Tibial nerve (tissue), 4 donors: ENCODE data around the gene MAP3K4. TPM values are rescaled to one million over a fixed set of nuclear protein-coding genes. Genes with fewer than 3 reads are reported as not detected.

ENCODE experiments used
- DNase-seq, 2 donors: peaks; one replicate each; pipeline ENCODE4 v3.0.0-alpha.2; 2019; ENCODE audit warnings: low spot score in 2 of 2
- H3K27ac ChIP-seq, 4 donors: fragments of 200-600 bp; sonication (generic) in 3 of 4; one replicate each; pipeline ENCODE4 v1.5.1; 2017 to 2019; ENCODE audit warnings: mild to moderate bottlenecking in 1 of 4
- H3K27me3 ChIP-seq, 2 donors: fragments of 200-600 bp; sonication (generic) in 1 of 2; one replicate each; pipeline versions ENCODE4 v1.5.1 to v1.6.0; 2017 to 2019
- H3K36me3 ChIP-seq, 3 donors: fragments of 200-600 bp; sonication (generic); one replicate each; pipeline ENCODE4 v1.5.1; 2018 to 2019
- H3K4me1 ChIP-seq, 4 donors: fragments of 200-600 bp; sonication (generic) in 3 of 4; one replicate each; pipeline ENCODE4 v1.5.1; 2017 to 2019
- H3K4me3 ChIP-seq, 4 donors: fragments of 200-600 bp; sonication (generic) in 3 of 4; one replicate each; pipeline ENCODE4 v1.5.1; 2017 to 2019; ENCODE audit warnings: mild to moderate bottlenecking in 1 of 4, moderate library complexity in 1 of 4
- H3K9me3 ChIP-seq, 4 donors: fragments of 200-600 bp; sonication (generic) in 3 of 4; one replicate each; pipeline ENCODE4 v1.5.1; 2017 to 2019
- EP300 ChIP-seq, 2 donors: sonication (generic); formaldehyde crosslinking; IDR thresholded peaks; one replicate each; pipeline ENCODE4 v1.6.1; 2017; ENCODE audit warnings: antibody characterized with exemption in 2 of 2, mild to moderate bottlenecking in 1 of 2
- POLR2A ChIP-seq, 2 donors: fragments of 450-650 bp; IDR thresholded peaks; one replicate each; pipeline ENCODE4 v1.6.1; 2017; ENCODE audit warnings: antibody characterized with exemption in 2 of 2, mild to moderate bottlenecking in 2 of 2, moderate library complexity in 2 of 2
- WGBS, 2 donors: methylation state at CpG; one replicate each; pipeline ENCODE4 v1.1.5; 2018; 5-methylcytosine and 5-hydroxymethylcytosine counted together
- total RNA-seq, 4 donors: library from RNA; depleted of rRNA; stranded (reverse); fragments of >200 nt; gene quantifications; one replicate each; pipeline ENCODE4 v1.1.0, GENCODE V29; 2016
- TF ChIP-seq, protein P1 (sequence below), 5 experiments: fragments of 200-600 bp in 3 of 5; fragments of 450-650 bp in 2 of 5; sonication (generic) in 3 of 5; IDR thresholded peaks; one replicate each; pipeline ENCODE4 v1.5.1; 2016 to 2019; ENCODE audit warnings: antibody characterized with exemption in 5 of 5, mild to moderate bottlenecking in 3 of 5, moderate library complexity in 2 of 5

MAP3K4 gene
- total RNA-seq, 4 donors from 2014 or later = 42.9 to 63.0 (median 56.0) TPM

DNA sequence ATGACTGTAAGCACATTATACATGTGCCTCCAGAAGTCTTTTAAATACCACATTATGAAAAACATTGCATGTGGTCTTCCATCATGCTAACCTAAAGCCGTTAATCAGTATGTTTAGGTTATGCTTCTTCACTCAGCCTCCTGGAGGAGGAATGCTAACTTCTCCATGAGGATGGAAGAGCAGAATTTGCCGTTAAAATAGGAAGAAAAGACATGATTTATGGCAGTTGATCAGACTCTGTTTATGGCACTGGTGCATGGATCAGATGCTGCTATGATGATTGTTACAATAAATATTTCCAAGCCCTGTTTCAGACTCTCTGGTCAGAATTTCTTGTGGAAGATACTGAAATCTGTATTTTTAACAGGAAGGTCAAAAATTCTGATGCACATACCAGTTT, 31.7 kb downstream of the MAP3K4 start:
- WGBS, 2 donors = 57 to 68% methylated on average over 2 of the region's 2 CpGs
- no peak overlapping the region for H3K27ac ChIP-seq
- no peak for DNase-seq
- H3K9me3 ChIP-seq = no peaks in the 10 kb centered on the region
- no peaks in the 10 kb centered on the region for H3K27me3 ChIP-seq
- no peak overlapping the region for H3K4me3 ChIP-seq
- peaks cover 0 to 15% (median 0%) of the 10 kb centered on the region in 4 donors for H3K4me1 ChIP-seq
- H3K36me3 ChIP-seq = no peaks in the 10 kb centered on the region
- TF ChIP-seq EP300 (IDR thresholded peaks at IDR 0.05) (no peak), POLR2A (IDR thresholded peaks at IDR 0.05) (no peak)
- TF ChIP-seq, protein P1, sequence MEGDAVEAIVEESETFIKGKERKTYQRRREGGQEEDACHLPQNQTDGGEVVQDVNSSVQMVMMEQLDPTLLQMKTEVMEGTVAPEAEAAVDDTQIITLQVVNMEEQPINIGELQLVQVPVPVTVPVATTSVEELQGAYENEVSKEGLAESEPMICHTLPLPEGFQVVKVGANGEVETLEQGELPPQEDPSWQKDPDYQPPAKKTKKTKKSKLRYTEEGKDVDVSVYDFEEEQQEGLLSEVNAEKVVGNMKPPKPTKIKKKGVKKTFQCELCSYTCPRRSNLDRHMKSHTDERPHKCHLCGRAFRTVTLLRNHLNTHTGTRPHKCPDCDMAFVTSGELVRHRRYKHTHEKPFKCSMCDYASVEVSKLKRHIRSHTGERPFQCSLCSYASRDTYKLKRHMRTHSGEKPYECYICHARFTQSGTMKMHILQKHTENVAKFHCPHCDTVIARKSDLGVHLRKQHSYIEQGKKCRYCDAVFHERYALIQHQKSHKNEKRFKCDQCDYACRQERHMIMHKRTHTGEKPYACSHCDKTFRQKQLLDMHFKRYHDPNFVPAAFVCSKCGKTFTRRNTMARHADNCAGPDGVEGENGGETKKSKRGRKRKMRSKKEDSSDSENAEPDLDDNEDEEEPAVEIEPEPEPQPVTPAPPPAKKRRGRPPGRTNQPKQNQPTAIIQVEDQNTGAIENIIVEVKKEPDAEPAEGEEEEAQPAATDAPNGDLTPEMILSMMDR (IDR thresholded peaks at IDR 0.05) = no peak

- Histone ChIP-seq H3K36me3 (no peaks in the 10 kb centered on the region), H3K9me3 (no peaks in the 10 kb centered on the region), H3K4me1 (peaks cover 0 to 18% (median 2%) of the 10 kb centered on the region in 4 donors), H3K4me3 (no peak overlapping the region), H3K27me3 (no peaks in the 10 kb centered on the region), H3K27ac (no peak overlapping the region)
- 95 to 97% methylated on average over 8 of the region's 8 CpGs for WGBS, 2 donors
- DNase-seq = no peak
- no peak for TF ChIP-seq POLR2A (IDR thresholded peaks at IDR 0.05)
- TF ChIP-seq, protein P1 (IDR thresholded peaks at IDR 0.05) = no peak
- TF ChIP-seq EP300 (IDR thresholded peaks at IDR 0.05) = no peak
Observed at GRCh38 chr6:161024364-161024920, 32.9 kb downstream of the MAP3K4 start.

GRCh38 chr6:161027385-161027784, 35.8 kb downstream of the MAP3K4 start:
- Histone ChIP-seq H3K27me3 (no peaks in the 10 kb centered on the region), H3K4me1 (peaks cover 0 to 41% (median 8%) of the 10 kb centered on the region in 4 donors), H3K4me3 (no peak overlapping the region), H3K36me3 (no peaks in the 10 kb centered on the region), H3K27ac (no peak overlapping the region), H3K9me3 (no peaks in the 10 kb centered on the region)
- WGBS, 2 donors = 96% methylated on average over 3 of the region's 3 CpGs
- DNase-seq = no peak
- TF ChIP-seq EP300 (IDR thresholded peaks at IDR 0.05) = no peak
- TF ChIP-seq, protein P1 (IDR thresholded peaks at IDR 0.05) = no peak
- no peak for TF ChIP-seq POLR2A (IDR thresholded peaks at IDR 0.05)

- H3K27ac ChIP-seq = peak overlapping the region in 3 of 4 donors; percentile 0 to 79 (median 49)
Observed at GRCh38 chr6:161029195-161029809, 37.7 kb downstream of the MAP3K4 start.

GRCh38 chr6:161031721-161032495, 40.3 kb downstream of the MAP3K4 start:
- TF ChIP-seq EP300 (IDR thresholded peaks at IDR 0.05) = no peak
- TF ChIP-seq POLR2A (IDR thresholded peaks at IDR 0.05) = no peak
- TF ChIP-seq, protein P1 (IDR thresholded peaks at IDR 0.05) = no peak
- Histone ChIP-seq H3K4me1 (peaks cover 0 to 49% (median 8%) of the 10 kb centered on the region in 4 donors), H3K36me3 (peaks cover 0 to 18% (median 0%) of the 10 kb centered on the region in 3 donors), H3K27me3 (no peaks in the 10 kb centered on the region), H3K27ac (peak overlapping the region in 2 of 4 donors; percentile 26 to 38), H3K9me3 (no peaks in the 10 kb centered on the region), H3K4me3 (no peak overlapping the region)
- DNase-seq = no peak
- 43 to 49% methylated on average over 3 of the region's 3 CpGs for WGBS, 2 donors

More at GRCh38 chr6:161029195-161029809, 37.7 kb downstream of the MAP3K4 start:
- Histone ChIP-seq H3K27me3 (no peaks in the 10 kb centered on the region), H3K4me3 (no peak overlapping the region), H3K9me3 (no peaks in the 10 kb centered on the region), H3K4me1 (peaks cover 0 to 49% (median 8%) of the 10 kb centered on the region in 4 donors), H3K36me3 (no peaks in the 10 kb centered on the region)
- 57 to 63% methylated on average over 8 of the region's 8 CpGs for WGBS, 2 donors
- TF ChIP-seq POLR2A (IDR thresholded peaks at IDR 0.05) = no peak
- TF ChIP-seq EP300 (IDR thresholded peaks at IDR 0.05) = peak in 1 of 2 donors; percentile 63
- DNase-seq = peak in 1 of 2 donors; percentile 29
